H4 (cell line): ENCODE results near the gene GGCT. TPM values are rescaled to one million over a fixed set of nuclear protein-coding genes. Genes with fewer than 3 reads are reported as not detected.
A peak's percentile ranks its signal among the peaks of the same experiment; 100 is the strongest.
"Not testable (repeated sequence)": the region's sequence is repeated elsewhere in the genome, so short reads cannot be mapped to it uniquely, and the experiment has no call there.

Experiments used
- DNase-seq: peaks from one replicate; pipeline ENCODE4 v3.0.0-alpha.2; 2015; ENCODE audit warnings: low spot score
- total RNA-seq: library from RNA; depleted of rRNA; stranded (reverse); fragments of >200 nt; shearing (Covaris generic); gene quantifications from 2 replicates; pipeline ENCODE4 v1.2.3, GENCODE V29; 2014; rRNA removed

GGCT gene, protein sequence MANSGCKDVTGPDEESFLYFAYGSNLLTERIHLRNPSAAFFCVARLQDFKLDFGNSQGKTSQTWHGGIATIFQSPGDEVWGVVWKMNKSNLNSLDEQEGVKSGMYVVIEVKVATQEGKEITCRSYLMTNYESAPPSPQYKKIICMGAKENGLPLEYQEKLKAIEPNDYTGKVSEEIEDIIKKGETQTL
- 127 and 144 TPM in 2 replicates for total RNA-seq

DNA sequence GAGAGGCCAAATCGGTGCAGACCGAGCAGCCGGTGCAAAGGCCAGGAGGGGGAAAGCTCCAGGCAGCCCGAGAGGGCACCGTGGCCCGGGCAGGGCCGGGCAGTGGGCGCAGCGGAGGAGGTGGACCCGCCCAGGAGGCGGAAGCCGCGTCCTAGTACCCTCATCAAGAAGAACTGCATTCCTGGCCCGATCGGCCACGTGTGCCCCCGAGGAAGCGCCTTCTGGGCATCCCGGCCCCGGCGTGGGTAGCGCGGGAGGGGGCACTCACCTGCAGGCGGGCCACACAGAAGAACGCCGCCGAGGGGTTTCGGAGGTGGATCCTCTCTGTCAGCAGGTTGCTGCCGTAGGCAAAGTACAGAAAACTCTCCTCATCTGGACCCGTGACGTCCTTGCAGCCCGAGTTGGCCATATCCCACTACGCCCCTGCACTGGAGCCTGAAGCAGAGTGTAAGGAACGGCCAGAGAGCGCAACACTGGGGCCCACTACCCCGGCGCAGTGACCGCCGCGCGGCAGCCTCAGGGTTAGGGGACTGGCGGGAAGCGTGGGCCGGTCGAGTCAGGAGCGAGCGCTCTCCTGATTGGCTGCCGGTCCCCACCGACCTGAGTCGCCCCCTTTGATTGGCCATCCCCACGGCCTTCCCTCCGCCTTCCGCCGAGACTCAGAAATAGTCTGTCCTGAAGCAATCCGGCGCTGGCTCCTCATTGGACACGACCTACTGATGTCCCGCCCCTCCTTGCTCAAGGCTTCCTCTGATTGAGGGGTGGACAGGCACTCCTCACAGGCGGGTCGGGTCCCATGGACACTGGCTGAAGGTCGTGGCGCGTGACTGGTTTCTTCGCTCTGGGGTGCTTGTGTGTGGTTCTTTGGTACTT, at the start of gene GGCT:
Gene GGCT, minus strand, starts transcription at position 529 of the 873 bp plus-strand sequence. Its CDS starts 120 bp downstream, at position 409.
- DNase-seq, result peak; percentile 100

GRCh38 chr7:30553546-30553945, 48.9 kb upstream of the GGCT start:
- DNase-seq, result no peak

DNA sequence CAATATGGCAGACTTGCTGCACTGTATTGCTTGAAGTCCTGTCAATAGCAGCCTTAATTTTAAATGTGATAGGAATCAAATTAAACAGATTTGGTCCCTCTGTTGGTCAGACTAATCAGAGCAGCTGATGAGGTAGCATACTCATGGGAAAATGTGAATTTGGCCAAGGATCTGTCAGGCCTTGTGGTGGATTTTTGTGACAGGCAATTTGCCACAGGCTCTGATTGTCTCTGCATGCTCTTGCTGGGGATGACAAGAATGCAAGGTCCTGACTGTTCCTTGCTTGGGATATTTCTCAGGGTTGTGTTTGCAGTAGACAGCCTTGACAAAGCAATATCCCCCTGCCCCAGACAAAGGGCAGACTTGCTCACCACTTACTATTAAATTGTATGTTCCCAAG, 48.5 kb upstream of the GGCT start:
- DNase-seq, result no peak

DNA sequence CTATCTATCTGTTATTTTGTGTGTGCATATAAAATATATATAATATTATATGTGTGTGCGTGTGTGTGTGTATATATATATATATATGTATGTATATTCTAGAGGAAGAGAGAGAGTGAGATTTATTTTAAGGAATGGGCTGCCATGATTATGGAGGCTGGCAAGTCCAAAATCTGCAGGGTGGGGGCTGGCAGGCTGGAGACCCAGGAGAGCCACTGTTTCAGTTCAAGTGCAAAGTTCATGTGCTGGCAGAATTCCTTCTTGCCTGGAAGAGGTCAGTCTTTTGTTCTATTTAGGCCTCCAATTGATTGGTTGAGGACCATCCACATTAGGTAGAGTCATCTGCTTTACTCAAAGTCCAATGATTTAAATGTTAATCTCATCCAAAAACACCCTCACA, 47.7 kb upstream of the GGCT start:
- no peak for DNase-seq

DNA sequence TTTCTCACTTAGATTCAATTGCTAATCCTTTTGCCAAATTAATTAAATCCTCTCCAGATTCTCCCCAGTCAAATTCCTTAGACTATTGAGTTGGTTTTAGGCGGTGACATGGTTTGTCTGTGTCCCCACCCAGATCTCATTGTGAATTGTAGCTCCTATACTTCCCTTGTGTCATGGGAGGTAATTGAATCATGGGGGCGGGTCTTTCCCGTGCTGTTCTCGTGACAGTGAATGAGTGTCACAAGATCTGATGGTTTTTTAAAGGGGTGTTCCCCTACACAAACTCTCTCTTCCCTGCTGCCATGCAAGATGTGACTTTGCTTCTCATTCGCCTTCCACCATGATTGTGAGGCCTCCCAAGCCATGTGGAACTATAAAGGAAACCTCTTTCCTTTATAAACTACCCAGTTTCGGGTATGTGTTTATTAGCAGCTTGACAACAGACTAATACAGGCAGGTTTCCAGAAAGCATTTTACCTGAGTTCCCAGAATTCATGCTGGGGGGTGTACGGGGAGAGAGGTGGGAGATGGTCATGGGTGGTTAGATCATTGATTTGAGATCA, 45.4 kb upstream of the GGCT start:
- no peak for DNase-seq

DNA sequence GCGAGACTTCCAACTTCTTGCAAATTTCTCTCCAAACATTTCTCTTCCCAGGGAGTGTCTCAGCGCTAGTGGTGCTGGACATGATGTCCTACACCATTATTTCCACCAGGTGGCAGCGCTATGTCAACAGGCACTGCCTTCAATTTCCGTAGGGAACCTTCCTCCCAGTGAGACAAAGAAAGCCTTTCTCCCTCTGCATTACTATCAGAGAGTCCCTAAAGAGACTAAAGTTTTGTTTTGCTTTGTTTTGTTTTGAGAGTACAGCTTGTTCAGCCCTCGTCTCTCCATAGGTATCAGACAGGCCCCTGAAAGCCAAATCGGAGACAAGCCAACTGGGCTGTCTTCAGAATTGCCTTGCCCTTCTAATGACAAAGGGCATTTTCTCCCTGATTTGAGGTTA, 44.2 kb upstream of the GGCT start:
- DNase-seq, result peak; percentile 90

GRCh38 chr7:30546596-30546995, 42.0 kb upstream of the GGCT start:
- DNase-seq, result no peak

GRCh38 chr7:30545791-30546555, 41.3 kb upstream of the GGCT start:
- DNase-seq, result no peak

- DNase-seq, result no peak
Observed at GRCh38 chr7:30543813-30544525, 39.3 kb upstream of the GGCT start.

DNA sequence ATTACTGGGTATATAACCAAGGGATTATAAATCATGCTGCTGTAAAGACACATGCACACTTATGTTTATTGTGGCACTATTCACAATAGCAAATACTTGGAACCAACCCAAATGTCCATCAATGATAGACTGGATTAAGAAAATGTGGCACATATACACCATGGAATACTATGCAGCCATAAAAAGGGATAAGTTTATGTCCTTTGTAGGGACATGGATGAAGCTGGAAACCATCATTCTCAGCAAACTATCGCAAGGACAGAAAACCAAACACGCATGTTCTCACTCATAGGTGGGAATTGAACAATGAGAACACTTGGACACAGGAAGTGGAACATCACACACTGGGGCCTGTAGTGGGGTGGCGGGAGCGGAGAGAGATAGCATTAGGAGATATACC, 38.5 kb upstream of the GGCT start:
- not testable (repeated sequence) for DNase-seq

DNA sequence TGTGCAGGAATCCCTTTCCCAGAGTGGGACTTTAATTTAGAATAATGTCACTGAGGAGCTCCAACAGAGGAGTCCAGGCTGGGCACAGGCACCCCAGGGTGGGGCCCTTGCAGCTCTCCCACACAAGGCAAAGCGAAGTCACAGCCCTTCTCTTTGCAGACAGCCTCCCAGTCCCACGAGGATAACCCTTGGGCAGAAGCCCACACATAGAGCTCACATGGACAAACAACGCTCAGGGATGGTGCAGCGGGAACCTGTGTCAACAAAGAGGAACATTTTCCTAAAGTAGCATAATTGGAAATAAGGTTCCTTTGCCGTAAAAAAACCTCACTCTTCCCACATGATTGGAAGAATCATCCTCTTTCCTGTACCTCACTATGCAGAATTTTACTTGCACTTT, 29.3 kb upstream of the GGCT start:
- no peak for DNase-seq

- DNase-seq, result no peak
Observed at GRCh38 chr7:30531286-30531685, 26.7 kb upstream of the GGCT start.

DNA sequence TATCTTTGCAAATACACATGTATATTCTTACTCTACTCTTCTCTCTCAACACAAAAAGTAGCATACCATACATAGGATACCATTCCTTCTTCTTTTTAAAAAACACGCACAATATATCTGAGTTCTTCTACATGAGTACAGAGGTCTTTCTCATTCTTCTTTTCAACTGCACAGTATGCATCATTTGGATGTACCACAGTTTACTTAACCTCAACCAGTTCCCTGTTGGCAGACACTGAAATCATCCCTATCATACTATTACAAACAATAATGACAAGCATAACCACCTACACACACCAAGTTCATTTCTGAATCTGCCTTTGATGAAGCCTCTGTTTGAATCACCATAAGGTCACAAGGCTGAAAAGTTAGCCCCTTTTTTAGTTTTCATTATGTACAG, 25.7 kb upstream of the GGCT start:
- no peak for DNase-seq

DNA sequence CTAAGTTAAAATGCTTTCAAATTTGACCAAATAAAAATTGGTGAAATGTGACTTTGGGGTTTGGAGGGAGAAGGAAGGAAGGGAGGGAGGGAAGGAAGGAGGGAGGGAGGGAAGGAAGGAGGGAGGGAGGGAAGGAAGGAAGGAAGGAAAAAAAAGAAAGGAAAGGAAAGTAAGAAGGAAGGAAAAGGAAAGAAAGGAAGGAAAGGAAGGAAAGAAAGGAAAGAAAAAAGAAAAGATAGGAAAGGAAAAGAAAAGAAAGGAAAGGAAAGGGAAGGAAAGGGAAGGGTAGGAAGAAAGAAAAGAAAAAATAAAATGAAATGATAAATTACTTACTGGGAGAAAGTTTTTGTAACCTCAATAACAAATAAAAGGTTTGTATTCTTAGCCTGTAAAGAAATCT, 24.1 kb upstream of the GGCT start:
- DNase-seq, result no peak

- DNase-seq, result not testable (repeated sequence)
Observed at GRCh38 chr7:30527297-30527696, 22.7 kb upstream of the GGCT start.

DNA sequence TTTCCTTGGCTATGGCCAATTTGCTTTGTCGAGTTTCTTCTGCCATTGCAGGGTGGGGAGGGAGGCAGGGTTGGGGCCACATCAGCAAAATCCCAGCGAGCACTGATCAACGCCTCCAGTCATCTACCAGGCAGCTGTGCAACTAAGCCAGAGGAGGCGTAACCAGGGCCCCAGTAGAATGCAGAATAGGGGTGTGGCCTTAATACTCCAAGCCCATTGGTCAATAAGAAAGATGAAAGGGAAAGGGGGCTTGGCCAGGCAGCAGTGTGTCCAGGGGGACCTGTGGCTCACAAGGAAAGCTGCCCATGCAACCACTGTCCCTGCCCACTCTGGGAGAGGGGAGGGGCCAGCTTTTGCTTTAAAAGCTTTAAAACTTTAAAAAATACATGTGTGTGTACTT, 21.5 kb upstream of the GGCT start:
- no peak for DNase-seq

DNA sequence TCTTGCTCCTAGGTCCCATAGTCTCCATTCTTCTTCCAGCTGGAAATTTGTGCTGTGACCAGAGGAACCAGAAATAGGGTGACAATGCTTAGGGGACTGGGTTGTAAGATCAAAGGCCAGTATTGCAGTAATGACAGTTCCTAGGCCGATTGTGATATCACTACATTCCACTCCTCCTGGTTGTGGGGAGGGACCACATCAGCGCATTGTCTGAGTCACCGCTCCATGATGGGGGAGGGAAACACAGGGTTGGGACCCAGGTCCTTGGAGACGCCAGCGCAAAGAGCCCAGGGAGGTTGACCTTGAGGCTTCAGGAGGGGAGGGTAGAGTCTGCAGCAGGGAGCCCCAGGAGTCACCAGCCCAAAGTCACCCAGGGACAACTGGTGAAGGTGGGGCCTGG, 20.8 kb upstream of the GGCT start:
- DNase-seq, result no peak

DNA sequence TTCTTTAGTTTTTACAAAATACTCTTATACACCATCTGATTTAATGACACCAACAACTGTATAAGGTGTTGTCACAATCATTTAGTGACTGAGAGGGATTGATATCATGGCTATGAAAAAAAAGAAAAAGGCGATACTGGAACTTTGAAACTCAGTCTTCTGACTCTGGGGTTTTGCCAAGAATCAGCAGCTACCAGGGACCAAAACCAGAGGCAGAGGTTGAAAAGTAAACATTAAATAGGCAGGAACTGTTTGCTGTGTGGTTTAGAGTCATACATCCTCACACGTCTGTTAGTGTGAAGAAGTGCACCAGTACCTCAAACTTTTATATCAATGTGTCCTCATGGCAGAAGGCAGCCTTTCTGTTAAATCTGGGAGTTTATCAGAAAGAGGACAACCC, 19.9 kb upstream of the GGCT start:
- DNase-seq, result no peak

DNA sequence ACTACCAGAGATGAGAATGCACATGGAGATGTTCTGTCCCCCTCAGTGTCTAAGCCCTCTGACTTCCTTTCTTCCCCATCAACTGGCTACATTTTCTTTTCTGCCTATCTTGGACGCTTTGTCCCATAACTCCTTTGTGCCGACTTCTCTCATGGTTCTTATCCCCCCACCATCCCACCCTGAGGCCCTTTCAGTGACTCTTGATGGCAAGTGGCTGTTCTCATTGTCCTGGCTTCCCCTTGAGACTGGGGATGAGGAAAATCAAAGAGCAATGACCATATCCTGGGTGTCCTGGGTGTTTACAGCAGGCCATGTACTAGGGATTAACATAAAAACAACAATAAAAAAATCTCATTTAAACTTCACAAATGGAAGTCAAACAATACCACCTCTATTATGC, 18.8 kb upstream of the GGCT start:
- no peak for DNase-seq

DNA sequence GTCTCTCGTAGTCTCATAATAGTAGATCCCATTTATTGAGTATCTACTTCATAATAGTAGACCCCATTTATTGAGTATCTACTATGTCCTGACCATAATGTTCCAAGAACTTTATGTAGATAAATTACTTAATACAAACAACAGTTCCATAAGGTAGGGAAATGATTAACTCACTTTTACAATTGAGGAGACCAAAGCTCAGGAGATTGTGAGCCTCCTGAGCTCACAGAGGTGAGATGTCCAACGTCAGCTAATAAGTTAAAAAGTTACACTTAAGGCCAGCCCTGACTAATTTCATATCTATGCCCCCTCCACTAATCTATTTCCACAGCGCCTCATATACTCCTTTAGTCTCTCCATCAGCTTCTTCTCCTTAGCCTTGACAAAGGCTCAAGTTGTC, 17.5 kb upstream of the GGCT start:
- no peak for DNase-seq

DNA sequence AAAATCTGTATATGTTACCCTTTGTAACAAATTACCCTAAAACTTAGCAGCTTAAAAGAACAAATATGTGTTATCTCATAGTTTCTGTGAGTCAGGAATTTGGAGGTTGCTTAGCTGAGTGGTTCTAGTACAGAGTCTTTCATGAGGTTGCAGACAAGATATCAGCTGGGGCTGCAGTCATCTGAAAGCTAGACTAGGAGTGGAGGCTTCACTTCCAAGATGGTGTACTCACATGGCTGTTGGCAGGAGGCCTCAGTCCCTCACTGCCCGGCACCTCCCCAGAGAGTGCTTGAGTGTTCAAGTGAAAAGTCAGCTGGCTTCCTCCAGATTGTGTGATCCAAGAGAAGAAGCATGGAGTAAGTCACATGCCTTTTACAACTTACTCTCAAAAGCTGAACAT, 16.9 kb upstream of the GGCT start:
- no peak for DNase-seq

- no peak for DNase-seq
Observed at GRCh38 chr7:30519122-30519521, 14.5 kb upstream of the GGCT start.
